ENCODE measurements around the gene NCEH1.

GRCh38 chr3:172676196-172676922, 34.5 kb downstream of the NCEH1 start:
- TF ChIP-seq CEBPB (IDR thresholded peaks at IDR 0.05; ENCODE audit: low read depth) (no peak), EZH2 (IDR thresholded peaks at IDR 0.05) (no peak), RAD21 (IDR thresholded peaks at IDR 0.05; ENCODE audit: low read depth) (no peak), ZFX (IDR thresholded peaks at IDR 0.05) (no peak)

Data from HCT116 (cell line).